Measurements from ENCODE around the gene PRCP.

PRCP gene

DNA sequence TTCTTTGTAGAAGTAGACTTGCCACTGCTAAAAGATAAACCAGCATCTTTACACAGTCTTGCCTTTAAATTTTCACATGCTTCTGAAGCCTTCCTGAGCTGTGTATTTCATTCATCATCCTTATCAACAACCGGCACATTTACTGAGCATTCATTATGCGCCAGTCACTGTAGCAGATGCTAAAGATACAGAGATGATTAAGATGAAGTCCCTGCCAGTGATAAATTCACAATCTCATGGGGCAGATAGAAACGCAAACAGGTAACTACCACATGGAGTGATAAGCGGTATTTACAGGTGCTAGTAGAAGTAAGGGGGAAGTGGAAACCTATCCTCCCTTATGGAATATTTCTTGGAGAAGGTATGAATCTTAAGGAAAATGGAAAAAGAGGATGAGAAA is 67.2 kb downstream of the PRCP start:
- Histone ChIP-seq H4K91ac (ENCODE audit: low read depth, low read length) (no peak overlapping the region), H3K27ac (ENCODE audit: low read depth, low read length) (no peak overlapping the region), H2AFZ (ENCODE audit: insufficient read depth, low read length, poor library complexity) (no peak overlapping the region), H3K4me3 (ENCODE audit: low read depth, low read length) (no peak overlapping the region), H3K79me2 (ENCODE audit: control insufficient read depth, insufficient read depth, low read length, poor library complexity) (no peaks in the 10 kb centered on the region), H3K23ac (ENCODE audit: low read length) (no peak overlapping the region), H3K9me3 (ENCODE audit: insufficient read depth, low read depth, low read length) (no peaks in the 10 kb centered on the region), H3K79me1 (ENCODE audit: low read length) (no peaks in the 10 kb centered on the region), H2BK120ac (ENCODE audit: insufficient read depth, low read length, poor library complexity) (no peak overlapping the region), H4K8ac (ENCODE audit: low read depth, low read length) (no peak overlapping the region), H3K27me3 (ENCODE audit: insufficient read depth, low read length) (no peaks in the 10 kb centered on the region), H3K4me1 (ENCODE audit: control insufficient read depth in 1 of 2, insufficient read depth in 2 of 2, low read length in 2 of 2) (no peaks in the 10 kb centered on the region), H3K18ac (ENCODE audit: low read length) (no peak overlapping the region), H2BK12ac (ENCODE audit: low read length) (no peak overlapping the region), H3K14ac (ENCODE audit: low read length) (no peak overlapping the region), H2AK5ac (ENCODE audit: low read length) (no peak overlapping the region), H3K9ac (ENCODE audit: low read length) (no peak overlapping the region), H3K36me3 (ENCODE audit: control insufficient read depth in 1 of 2, insufficient read depth in 2 of 2, low read length in 2 of 2) (peaks cover 0 to 2% of the 10 kb centered on the region in 2 experiments), H2BK5ac (ENCODE audit: low read depth, low read length, poor library complexity) (no peak overlapping the region), H4K12ac (ENCODE audit: low read depth, low read length) (no peak overlapping the region), H3K4ac (ENCODE audit: low read depth, low read length) (no peak overlapping the region), H3K4me2 (ENCODE audit: low read length) (no peak overlapping the region)
- no peak for DNase-seq
- no CpG with 5 or more reads among the region's 4 CpGs for WGBS (ENCODE audit: extremely low coverage, insufficient coverage, insufficient read length)

DNA sequence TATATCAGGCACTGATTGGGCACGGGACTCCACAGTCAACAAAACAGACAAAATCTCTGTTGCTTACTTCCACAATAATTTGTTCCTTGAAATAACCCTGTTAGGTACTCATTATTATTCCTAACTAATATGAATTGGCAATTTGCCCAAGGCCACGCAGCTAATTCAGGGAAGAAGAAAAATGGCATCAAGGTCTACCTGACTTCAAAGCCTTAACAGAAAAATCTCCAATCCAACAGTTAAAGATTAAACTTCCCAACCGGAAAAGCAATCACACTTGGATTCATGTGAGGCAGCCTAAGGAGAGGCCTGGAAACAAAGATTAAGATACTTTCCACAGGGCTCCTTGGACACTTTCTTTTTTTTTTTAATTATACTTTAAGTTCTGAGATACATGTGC is 68.9 kb downstream of the PRCP start:
- no peak overlapping the region for H2BK12ac ChIP-seq (ENCODE audit: low read length)
- no peaks in the 10 kb centered on the region for H3K79me1 ChIP-seq (ENCODE audit: low read length)
- H3K4me3 ChIP-seq (ENCODE audit: low read depth, low read length) = no peak overlapping the region
- no peak overlapping the region for H3K9ac ChIP-seq (ENCODE audit: low read length)
- no peak overlapping the region for H3K14ac ChIP-seq (ENCODE audit: low read length)
- H3K18ac ChIP-seq (ENCODE audit: low read length) = no peak overlapping the region
- no CpG with 5 or more reads among the region's 3 CpGs for WGBS (ENCODE audit: extremely low coverage, insufficient coverage, insufficient read length)
- no peak overlapping the region for H4K12ac ChIP-seq (ENCODE audit: low read depth, low read length)
- H3K4ac ChIP-seq (ENCODE audit: low read depth, low read length) = no peak overlapping the region
- no peak overlapping the region for H4K91ac ChIP-seq (ENCODE audit: low read depth, low read length)
- H3K27me3 ChIP-seq (ENCODE audit: insufficient read depth, low read length) = no peaks in the 10 kb centered on the region
- H2BK120ac ChIP-seq (ENCODE audit: insufficient read depth, low read length, poor library complexity) = no peak overlapping the region
- H3K27ac ChIP-seq (ENCODE audit: low read depth, low read length) = no peak overlapping the region
- no peaks in the 10 kb centered on the region for H3K9me3 ChIP-seq (ENCODE audit: insufficient read depth, low read depth, low read length)
- no peaks in the 10 kb centered on the region for H3K36me3 ChIP-seq (ENCODE audit: control insufficient read depth in 1 of 2, insufficient read depth in 2 of 2, low read length in 2 of 2)
- no peak overlapping the region for H4K8ac ChIP-seq (ENCODE audit: low read depth, low read length)
- no peak overlapping the region for H3K23ac ChIP-seq (ENCODE audit: low read length)
- DNase-seq = no peak
- no peaks in the 10 kb centered on the region for H3K4me1 ChIP-seq (ENCODE audit: control insufficient read depth in 1 of 2, insufficient read depth in 2 of 2, low read length in 2 of 2)
- H3K4me2 ChIP-seq (ENCODE audit: low read length) = no peak overlapping the region
- H2BK5ac ChIP-seq (ENCODE audit: low read depth, low read length, poor library complexity) = no peak overlapping the region
- no peak overlapping the region for H2AK5ac ChIP-seq (ENCODE audit: low read length)
- no peaks in the 10 kb centered on the region for H3K79me2 ChIP-seq (ENCODE audit: control insufficient read depth, insufficient read depth, low read length, poor library complexity)
- no peak overlapping the region for H2AFZ ChIP-seq (ENCODE audit: insufficient read depth, low read length, poor library complexity)

DNA sequence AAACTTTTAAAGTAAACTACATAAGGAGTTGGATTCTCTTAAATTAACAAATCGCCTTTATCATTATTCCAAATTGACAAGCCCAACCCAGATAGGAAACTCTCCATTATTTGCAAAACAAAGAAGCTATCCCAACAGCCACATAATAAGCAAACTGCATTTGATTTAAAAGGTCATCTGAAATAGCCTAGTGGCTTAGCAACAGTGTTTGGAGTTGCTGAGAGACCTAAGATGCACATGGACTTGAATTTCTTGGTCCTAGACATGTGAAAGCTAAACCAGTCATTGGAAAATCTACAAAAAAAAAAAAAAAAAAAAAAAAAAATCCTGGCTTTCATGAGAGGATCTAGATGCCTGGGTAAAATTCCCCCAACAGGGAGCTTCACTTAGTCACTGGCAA is 69.5 kb downstream of the PRCP start:
- no peak overlapping the region for H2BK5ac ChIP-seq (ENCODE audit: low read depth, low read length, poor library complexity)
- DNase-seq = no peak
- WGBS (ENCODE audit: extremely low coverage, insufficient coverage, insufficient read length) = no CpG with 5 or more reads among the region's 1 CpG

DNA sequence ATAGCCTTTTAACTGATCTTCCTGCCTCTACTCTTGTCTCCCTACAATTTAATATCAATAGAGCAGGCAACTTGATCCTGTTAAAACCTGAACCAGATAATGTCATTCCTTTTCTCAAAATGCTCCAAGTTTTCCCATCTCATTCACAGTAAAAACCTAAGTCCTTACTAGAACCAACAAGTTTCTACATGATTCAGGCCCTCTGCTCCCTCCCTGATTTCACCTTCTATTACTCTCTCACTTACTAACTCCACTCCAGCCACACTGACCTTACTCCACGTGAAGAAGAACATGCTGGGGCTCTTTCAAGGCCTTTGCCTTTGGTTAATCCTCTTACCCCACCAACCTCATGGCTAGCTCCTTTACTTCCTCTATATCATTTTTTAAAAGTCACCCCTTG is 71.1 kb downstream of the PRCP start:
- WGBS (ENCODE audit: extremely low coverage, insufficient coverage, insufficient read length) = no CpG with 5 or more reads among the region's 1 CpG
- no peak overlapping the region for H4K12ac ChIP-seq (ENCODE audit: low read depth, low read length)
- H2BK12ac ChIP-seq (ENCODE audit: low read length) = no peak overlapping the region
- H2BK120ac ChIP-seq (ENCODE audit: insufficient read depth, low read length, poor library complexity) = no peak overlapping the region
- H3K14ac ChIP-seq (ENCODE audit: low read length) = no peak overlapping the region
- no peaks in the 10 kb centered on the region for H3K27me3 ChIP-seq (ENCODE audit: insufficient read depth, low read length)
- H3K18ac ChIP-seq (ENCODE audit: low read length) = no peak overlapping the region
- H3K27ac ChIP-seq (ENCODE audit: low read depth, low read length) = no peak overlapping the region
- no peaks in the 10 kb centered on the region for H3K79me2 ChIP-seq (ENCODE audit: control insufficient read depth, insufficient read depth, low read length, poor library complexity)
- H2BK5ac ChIP-seq (ENCODE audit: low read depth, low read length, poor library complexity) = no peak overlapping the region
- H4K8ac ChIP-seq (ENCODE audit: low read depth, low read length) = no peak overlapping the region
- H3K4me2 ChIP-seq (ENCODE audit: low read length) = no peak overlapping the region
- H4K91ac ChIP-seq (ENCODE audit: low read depth, low read length) = no peak overlapping the region
- no peak for DNase-seq
- no peaks in the 10 kb centered on the region for H3K9me3 ChIP-seq (ENCODE audit: insufficient read depth, low read depth, low read length)
- no peak overlapping the region for H2AK5ac ChIP-seq (ENCODE audit: low read length)
- H3K79me1 ChIP-seq (ENCODE audit: low read length) = no peaks in the 10 kb centered on the region
- H3K4me3 ChIP-seq (ENCODE audit: low read depth, low read length) = no peak overlapping the region
- H3K23ac ChIP-seq (ENCODE audit: low read length) = no peak overlapping the region
- H3K36me3 ChIP-seq (ENCODE audit: control insufficient read depth in 1 of 2, insufficient read depth in 2 of 2, low read length in 2 of 2) = no peaks in the 10 kb centered on the region
- H3K4me1 ChIP-seq (ENCODE audit: control insufficient read depth in 1 of 2, insufficient read depth in 2 of 2, low read length in 2 of 2) = no peaks in the 10 kb centered on the region
- no peak overlapping the region for H3K4ac ChIP-seq (ENCODE audit: low read depth, low read length)
- no peak overlapping the region for H2AFZ ChIP-seq (ENCODE audit: insufficient read depth, low read length, poor library complexity)
- H3K9ac ChIP-seq (ENCODE audit: low read length) = no peak overlapping the region

More for the DNA sequence above, 69.5 kb downstream of the PRCP start:
- H2AK5ac ChIP-seq (ENCODE audit: low read length) = no peak overlapping the region
- no peak overlapping the region for H3K14ac ChIP-seq (ENCODE audit: low read length)
- H2BK120ac ChIP-seq (ENCODE audit: insufficient read depth, low read length, poor library complexity) = no peak overlapping the region
- H4K12ac ChIP-seq (ENCODE audit: low read depth, low read length) = no peak overlapping the region
- H3K9me3 ChIP-seq (ENCODE audit: insufficient read depth, low read depth, low read length) = no peaks in the 10 kb centered on the region
- no peak overlapping the region for H3K23ac ChIP-seq (ENCODE audit: low read length)
- H3K27ac ChIP-seq (ENCODE audit: low read depth, low read length) = no peak overlapping the region
- no peak overlapping the region for H4K8ac ChIP-seq (ENCODE audit: low read depth, low read length)
- no peaks in the 10 kb centered on the region for H3K36me3 ChIP-seq (ENCODE audit: control insufficient read depth in 1 of 2, insufficient read depth in 2 of 2, low read length in 2 of 2)
- H3K18ac ChIP-seq (ENCODE audit: low read length) = no peak overlapping the region
- H3K79me2 ChIP-seq (ENCODE audit: control insufficient read depth, insufficient read depth, low read length, poor library complexity) = no peaks in the 10 kb centered on the region
- no peak overlapping the region for H4K91ac ChIP-seq (ENCODE audit: low read depth, low read length)
- H3K4me2 ChIP-seq (ENCODE audit: low read length) = no peak overlapping the region
- no peaks in the 10 kb centered on the region for H3K79me1 ChIP-seq (ENCODE audit: low read length)
- H2AFZ ChIP-seq (ENCODE audit: insufficient read depth, low read length, poor library complexity) = no peak overlapping the region
- H3K27me3 ChIP-seq (ENCODE audit: insufficient read depth, low read length) = no peaks in the 10 kb centered on the region
- H3K4me1 ChIP-seq (ENCODE audit: control insufficient read depth in 1 of 2, insufficient read depth in 2 of 2, low read length in 2 of 2) = no peaks in the 10 kb centered on the region
- H3K4ac ChIP-seq (ENCODE audit: low read depth, low read length) = no peak overlapping the region
- H2BK12ac ChIP-seq (ENCODE audit: low read length) = no peak overlapping the region
- no peak overlapping the region for H3K9ac ChIP-seq (ENCODE audit: low read length)
- H3K4me3 ChIP-seq (ENCODE audit: low read depth, low read length) = no peak overlapping the region

Measured in trophoblast cell (in vitro differentiated cells and primary cell).